GM19328 (cell line): ENCODE measurements around the gene CENPQ.

Experiments used
- ATAC-seq: cut with Tn5 transposase; IDR thresholded peaks from one replicate; pipeline ENCODE4 v1.9.1; 2021; ENCODE audit warnings: mild to moderate bottlenecking, moderate library complexity; ENCODE audit not compliant: unreplicated experiment

Gene CENPQ

DNA sequence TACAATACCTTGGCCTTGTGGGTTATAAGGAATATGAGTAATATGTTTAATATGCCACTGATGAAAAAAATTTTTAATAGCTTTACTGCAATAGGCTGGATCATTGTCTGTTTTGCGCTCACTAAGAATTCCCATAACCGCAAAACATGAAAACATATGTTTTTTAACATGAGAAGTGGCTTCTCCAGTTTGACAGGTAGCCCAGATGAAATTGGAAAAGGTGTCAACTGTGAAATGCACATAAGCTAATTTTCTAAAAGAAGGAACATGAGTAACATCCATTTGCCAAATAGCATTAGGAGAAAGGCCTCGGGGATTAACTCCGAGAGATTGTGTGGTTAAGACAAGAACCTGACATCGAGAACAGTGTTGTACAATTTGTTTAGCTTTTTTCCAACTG is 41.5 kb downstream of the CENPQ start:
- no peak for ATAC-seq

DNA sequence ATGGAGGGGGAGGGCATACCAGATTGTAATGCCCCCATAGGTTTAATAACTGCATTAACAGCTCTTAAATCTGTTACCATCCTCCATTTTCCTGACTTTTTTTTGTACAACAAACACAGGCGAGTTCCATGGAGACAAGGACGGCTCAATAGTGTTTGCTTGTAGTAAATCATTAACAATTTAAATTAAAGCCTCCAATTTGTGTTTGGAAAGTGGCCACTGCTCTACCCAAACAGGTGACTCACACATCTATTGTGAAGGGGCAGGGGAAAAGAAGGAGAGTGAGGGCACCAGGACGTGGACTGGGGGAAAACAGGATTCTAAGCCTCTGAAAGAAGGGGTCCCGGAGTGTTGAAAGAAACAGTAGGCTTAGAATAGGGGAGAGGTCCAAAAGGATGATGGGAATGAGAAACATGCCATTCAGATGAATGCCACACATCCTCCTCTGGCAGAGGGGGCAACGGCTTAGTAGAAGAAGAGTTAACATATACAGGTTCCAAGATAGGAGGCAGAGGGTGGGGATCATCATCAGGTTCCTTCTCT is 43.5 kb downstream of the CENPQ start:
- ATAC-seq = no peak

DNA sequence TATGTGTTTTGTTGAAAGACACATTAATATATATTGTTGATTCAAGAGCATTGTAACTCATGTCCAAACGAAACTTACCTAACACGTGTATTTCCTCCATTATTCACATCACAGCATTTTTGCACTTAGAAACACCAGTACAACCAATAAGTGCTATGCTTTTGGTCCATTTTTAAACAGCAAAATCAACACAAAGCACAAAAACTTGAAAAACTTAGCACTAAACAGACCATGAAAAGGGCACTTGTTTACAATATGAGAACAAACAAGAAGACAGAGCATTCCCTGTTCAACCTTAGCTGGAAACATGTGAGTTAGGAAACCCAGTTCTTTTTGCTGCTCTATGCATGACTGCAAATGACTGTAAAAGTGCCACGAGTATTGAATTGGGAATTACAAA is 46.2 kb downstream of the CENPQ start:
- ATAC-seq = no peak

DNA sequence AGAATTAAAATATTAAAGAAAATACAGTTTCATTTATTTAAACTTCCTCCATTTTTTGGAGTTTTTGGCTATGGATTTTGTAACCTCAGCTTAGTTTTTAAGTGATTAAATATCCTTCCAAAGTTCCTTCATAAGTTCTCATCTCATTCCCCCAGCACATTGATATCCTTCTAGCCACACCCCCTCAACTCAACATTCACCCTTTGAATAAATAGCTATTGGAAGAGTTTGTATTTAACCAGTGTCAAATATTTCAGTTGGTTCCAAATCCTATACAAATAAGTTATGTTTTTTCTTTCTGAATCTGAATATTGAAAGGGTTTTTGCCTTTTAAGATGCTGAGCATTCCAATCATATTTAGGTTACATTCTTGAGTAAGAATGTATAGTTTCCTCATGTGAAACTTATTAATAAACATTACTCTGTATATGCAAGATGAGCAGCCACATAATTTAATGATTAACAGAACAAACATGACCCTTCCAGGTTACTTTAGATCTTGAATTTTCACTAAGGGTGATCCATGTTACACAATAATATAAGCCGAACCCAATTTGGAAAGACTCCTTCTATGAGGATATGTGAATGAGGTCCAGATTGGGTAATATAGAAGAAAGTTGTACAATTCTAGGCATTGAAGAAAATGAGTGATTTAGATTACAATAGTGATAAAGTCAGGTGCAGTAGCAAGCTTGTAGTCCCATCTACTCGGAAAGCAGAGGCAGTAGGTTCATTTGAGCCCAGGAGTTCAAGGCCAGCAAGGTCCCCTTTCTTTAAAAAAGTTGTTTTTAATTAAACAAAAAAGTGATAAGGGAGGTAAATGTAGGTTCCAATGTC is 50.2 kb downstream of the CENPQ start:
- no peak for ATAC-seq

DNA sequence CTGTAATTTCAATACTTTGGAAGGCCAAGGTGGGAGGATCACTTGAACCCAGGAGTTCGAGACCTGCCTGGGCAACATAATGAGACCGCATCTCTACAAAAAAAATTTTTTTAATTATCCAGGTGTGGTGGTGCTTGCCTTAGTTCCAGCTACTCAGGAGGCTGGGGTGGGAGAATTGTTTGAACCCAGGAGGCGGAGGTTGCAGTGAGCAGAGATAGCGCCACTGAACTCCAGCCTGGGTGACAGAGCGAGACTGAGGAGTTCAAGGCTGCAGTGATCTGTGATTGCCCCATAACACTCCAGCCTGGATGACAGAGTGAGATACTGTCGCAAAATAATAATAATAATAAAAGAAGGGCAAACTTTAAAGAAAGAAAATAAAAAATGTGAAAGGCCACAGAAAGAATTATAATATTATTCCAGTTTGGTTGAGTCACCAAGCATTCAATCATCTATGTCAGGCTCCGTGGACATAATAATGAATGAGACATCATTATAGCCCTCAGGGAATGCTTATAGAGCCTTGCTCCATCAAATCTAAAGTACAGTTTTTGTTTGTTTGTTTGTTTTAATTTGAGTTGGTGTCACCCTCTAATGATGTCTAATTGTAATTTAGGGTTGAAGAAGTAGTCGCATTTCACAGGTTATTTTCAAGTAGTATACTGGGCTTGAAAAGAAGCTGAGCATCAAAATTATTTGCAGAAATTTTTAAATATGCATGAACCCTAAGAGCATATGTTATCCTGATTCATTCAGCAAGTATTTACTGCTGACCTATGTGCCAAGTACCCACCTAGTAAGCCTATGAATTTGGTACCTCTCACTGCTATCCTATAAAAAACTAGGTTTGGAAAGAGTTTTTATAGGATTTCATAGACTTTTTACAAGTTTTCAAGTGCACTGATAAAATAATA is 51.7 kb downstream of the CENPQ start:
- ATAC-seq = no peak

DNA sequence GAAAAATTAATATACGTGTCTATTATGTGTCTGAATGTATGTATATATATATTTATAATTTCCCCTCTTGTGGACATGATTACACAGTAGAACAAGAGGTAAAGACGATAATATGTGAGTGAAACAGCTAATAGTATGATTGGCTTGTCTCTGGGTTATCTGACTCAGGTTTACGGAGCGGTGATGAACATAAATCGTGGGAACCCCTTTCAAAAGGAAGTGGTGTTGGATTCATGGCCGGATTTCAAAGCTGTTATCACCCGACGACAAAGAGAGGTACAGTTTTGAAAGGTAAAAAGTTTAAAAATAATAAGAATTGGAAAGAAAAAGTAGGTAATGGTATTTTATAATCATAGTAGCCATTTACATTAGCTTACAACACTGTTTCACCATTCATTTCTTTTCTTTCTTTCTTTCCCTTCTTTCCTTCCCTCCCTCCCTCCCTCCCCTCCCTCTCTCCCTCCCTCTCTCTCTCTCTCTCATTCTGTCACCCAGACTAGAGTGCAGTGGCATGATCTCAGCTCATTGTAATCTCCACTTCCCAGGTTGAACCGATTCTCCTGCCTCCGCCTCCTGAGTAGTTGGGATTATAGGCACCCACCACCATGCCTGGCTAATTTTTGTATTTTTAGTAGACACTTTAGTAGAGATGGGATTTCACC is 52.4 kb downstream of the CENPQ start:
- ATAC-seq = no peak

DNA sequence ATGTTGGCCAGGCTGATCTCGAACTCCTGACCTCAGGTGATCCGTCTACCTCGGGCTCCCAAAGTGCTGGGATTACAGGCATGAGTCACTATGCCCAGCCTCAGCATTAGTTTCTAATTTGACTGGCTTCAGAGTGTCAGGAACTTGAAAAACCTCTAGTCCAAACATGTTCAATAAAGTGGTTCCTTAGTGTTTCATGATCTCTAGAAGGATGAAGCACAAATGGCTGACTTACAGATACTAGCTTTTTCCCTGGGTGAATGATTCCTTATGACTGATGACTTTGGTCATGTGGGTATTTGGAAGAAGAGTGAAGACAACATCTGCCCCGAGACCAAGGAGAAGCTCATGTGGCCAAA is 53.0 kb downstream of the CENPQ start:
- no peak for ATAC-seq

DNA sequence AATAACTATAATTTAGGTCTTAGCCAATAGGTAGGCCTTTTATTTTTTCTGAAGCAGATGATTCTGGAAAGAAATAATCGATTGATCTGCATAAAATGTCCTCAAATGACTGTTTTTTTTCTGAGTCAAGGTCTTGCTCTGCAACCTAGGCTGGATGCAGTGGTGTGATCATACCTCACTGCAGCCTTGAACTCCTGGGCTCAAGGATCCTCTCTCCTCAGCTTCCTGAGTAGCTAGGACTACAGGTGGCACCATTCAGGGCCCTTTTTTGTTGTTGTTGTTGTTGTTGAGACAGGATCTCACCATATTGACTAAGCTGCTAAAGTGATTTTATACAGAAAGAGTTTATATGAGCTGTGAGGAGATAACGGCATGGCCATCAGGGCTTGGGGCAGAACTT is 54.7 kb downstream of the CENPQ start:
- no peak for ATAC-seq

DNA sequence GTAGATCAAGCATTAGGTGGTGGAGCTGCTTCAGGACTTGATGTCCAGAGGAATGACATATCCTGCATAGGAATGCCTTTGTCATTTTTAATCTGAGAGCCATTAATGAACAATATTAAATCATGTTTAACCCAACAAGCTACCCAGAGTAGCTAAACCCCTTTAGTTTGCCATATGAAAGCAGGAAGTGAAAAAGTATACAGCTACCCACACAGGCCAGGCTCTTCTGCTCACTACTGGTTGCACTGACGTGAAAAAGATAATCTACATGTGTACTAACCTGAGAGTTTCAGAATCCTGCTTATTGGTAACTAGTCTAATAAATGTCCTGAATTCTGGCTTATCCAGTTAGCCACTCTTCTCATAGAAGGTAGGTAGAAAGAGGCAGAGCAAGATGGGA is 56.5 kb downstream of the CENPQ start:
- peak; percentile 91 for ATAC-seq

DNA sequence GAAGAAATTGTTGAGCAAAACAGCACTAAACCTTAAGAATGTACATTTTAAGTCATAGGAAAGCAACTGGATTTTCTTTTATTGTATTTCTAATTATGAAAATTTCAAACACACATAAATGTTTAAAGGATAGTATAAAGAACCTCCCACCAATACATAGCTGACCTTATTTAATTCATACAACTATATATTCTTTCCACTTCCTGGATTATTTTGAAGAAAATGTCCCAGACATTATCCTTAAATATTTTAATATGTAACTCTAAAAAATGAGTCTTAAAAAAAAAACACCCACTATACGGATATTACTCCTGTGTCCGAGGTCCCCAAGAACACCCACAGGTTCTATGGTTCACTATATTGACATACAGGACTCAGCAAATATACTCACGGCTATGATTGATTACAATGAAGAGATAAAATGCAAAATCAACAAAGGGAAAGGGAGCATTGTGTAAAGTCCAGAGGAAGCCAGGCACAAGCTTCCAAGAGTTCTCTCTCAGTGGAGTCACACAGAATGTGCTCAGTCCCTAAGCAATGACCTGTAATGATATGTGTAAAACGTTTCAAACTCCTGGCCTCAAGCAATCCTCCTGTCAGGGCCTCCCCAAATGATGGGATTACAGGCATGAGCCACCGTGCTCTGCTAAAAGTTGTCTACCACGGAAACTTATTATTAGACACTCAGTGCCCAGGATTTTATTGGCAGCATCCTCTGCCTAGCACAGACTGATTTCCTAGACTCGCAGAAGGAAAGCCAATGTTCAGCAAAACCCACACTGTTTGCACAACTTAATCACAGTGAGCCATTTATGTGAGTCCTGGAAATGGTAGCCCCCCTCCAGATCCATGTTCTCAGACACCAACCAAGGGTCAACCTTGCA is 59.8 kb downstream of the CENPQ start:
- ATAC-seq = no peak

DNA sequence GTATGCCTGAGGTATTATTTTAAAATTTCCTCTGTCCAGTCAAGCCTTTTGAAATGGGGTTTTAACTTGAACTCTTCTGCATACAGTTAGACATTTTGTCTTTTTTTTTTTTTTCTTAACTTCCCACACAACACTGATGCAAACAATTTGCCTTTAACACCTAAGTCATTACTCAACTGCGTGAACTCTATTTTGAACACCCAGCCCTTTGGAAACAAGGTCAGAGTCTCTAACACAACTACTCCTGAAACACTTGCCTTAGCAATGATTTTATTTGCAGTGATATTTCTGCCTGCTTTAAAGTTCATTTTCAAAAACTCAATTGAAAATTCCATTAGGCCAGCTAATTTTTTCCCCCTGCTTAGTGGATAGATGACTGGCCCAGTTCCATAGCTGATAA is 60.7 kb downstream of the CENPQ start:
- no peak for ATAC-seq

DNA sequence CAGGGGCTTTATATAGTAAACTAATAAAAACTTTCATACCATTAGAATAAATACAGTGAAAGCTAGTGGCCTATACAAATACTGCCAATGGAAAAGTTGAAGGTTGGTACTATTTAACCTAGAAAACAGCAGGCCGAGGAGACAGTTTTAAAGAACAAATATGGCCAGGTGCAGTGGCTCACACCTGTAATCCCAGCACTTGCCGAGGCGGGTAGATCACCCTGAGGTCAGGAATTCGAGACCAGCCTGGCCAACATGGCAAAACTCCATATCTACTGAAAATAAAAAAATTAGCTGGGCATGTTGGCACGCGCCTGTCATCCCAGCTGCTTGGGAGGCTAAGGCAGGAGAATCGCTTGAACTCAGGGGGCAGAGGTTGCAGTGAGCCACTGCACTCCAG is 61.4 kb downstream of the CENPQ start:
- ATAC-seq = no peak

DNA sequence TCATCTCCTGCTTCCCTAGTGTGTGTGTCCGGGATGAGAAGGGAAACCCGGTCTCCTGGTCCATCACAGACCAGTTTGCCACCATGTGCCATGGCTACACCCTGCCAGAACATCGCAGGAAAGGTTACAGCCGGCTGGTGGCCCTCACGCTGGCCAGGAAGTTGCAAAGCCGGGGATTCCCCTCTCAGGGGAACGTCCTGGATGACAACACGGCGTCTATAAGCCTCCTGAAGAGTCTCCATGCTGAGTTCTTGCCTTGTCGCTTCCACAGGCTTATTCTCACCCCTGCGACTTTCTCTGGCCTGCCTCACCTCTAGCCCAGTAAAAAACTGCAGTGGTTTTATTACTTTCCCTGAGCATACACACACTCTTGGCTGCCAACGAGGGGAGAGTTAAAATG is 63.4 kb downstream of the CENPQ start:
- ATAC-seq = no peak

DNA sequence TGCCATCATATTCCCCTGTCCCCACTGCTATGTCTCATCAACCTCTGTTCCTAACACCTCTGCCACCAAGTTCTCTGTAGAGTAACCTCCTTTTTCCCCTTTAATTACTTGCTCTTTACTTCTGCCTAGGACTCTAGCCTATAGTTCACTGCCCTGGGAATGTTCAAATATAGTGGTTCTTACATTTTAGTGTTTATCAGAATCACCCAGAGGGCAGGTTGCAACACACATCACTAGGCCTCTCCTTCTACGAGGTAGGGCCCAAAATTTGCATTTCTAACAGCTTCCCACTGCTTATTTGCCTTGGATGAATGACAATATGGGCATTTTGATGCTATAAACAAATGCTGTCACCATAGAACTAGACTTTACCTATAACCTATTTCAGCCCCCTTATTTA is 64.2 kb downstream of the CENPQ start:
- no peak for ATAC-seq

DNA sequence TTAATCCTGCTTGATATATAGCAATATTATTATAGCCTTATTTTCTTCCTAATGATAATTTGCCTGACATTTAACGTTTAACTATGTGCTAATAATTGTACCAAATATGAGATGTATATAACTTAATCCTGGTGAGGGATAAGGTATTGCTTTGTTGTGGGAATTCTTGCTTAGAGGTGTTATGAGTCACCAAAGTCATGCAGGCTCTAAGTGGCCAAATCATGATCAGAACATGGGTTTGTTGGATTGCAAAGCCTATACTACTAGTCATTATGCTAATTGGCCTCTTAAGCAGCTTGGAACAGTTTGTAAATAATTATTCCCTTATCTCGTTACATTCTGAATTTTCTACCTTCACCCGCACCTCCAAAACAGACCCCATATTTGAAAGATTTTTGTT is 65.4 kb downstream of the CENPQ start:
- no peak for ATAC-seq

DNA sequence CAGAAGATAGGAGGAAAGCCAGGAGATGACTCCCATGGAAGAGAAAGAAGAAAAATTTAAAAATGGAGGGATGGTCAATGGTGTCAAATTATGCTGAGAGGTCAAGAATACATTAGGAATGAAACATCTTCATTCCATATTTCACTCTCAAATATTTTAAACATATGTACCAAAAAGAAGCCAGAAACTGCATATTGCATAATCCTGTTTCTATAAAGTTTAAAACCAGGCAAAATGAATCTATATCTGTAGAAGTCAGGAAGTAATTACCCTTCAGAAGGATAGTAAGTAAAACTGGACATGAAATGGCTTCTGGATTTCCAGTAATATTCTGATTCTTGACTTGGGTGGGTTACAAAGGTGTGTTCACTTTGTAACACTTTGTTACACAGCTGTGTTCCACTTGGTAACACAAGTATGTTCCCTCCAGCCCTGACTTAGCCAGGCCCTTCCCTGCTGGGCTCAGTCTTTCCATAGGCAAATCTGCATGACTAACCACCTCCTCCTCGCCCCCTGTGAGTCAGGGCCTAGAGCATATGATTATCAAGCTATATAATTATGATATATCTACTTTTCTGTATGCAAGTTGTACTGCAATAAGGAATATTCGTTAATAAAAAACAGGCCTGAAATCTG is 67.1 kb downstream of the CENPQ start:
- ATAC-seq = no peak

DNA sequence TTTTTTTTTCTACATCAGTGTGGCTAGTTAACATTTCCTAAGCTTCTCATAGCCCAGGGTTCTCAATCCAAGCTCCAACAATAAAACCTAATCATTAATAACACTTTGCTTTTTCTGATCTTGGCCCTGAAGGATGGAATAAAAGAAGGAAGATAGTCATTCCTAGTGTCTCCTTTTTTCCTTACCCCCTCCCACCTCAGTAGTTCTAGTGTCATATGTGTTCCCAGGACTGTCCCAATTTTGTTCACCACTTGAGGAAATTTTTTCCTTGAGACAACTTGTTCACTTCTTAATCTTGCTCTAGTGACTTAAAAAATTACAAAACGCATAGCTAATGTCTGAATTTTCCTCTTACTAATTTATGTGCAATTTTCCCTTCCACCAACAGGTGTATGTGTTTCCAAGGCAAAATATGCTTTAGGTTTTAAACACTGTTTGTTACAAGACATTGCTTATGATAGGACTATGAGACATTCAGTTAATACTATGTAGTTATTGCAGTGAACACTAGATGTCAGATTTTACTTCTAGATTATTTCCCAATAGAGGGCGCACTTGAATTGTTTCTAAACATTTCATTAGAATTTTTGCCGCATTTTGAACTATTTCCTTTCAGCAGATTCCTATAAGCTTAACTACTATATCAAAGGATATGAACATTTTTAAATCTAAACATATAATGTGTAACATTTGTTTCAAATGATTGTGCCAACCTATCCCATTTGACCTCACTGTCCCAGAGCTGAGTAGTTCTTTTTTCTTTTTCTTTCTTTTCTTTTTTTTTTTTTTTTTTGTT is 68.8 kb downstream of the CENPQ start:
- peak; percentile 84 for ATAC-seq

DNA sequence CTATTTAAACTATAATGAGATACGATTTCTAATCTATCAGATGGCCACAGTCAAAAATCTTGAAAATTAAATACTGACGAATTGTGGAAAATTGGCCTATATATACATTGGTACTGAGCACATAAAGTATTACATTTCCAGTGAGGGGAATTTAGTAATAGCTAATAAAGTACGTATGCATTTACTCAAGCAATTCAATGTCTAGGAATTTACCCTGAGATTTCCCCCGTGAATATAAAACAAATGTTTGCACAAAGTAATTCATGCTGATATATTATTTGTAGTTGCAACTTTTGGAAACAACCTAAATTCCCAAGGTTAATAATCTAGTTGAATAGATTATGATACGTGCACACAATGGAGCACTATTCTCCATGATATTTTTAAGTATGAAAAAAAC is 72.6 kb downstream of the CENPQ start:
- ATAC-seq = no peak

DNA sequence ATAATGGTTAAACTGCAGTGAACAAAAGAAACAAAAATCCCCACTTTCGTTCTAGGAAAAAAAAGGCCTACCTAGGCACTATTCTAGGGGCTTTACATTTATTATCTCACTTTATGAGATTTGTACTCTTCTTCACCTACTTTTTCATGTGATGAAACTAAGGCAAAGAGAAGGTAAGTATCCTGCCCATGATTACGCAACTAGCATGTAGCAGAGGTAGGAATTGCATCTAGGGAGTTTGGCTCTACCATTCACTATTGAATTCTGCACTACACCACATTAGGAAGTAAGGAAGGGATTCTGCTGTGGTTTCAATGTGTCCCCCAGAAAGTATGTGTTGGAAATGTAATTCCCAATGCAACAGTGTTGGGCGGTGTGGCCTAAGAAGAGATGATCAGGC is 75.9 kb downstream of the CENPQ start:
- ATAC-seq = no peak
